GM08714 (cell line): ENCODE results near the gene BRD2.
"Not testable (repeated sequence)": the region's sequence is repeated elsewhere in the genome, so short reads cannot be mapped to it uniquely, and the experiment has no call there.

Experiments used
- H3K4me3 ChIP-seq: fragments of 200-500 bp; sonication (Bioruptor generic); 2 replicates; pipeline ENCODE4 v1.5.1; 2014; ENCODE audit warnings: mild to moderate bottlenecking, low read length, inconsistent platforms
- ZNF274 ChIP-seq: IDR thresholded peaks from 2 replicates; pipeline ENCODE4 v1.6.1; 2012; ENCODE audit warnings: mild to moderate bottlenecking, low read depth, low read length

BRD2 gene

GRCh38 chr6:32968093-32968866 is at the start of gene BRD2:
BRD2 (plus strand) TSS chr6:32968594; CDS start chr6:32972899, 4,305 bp downstream.
- H3K4me3 ChIP-seq = peak within 1 kb of the TSS; percentile 86
- TF ChIP-seq ZNF274 = no peak

DNA sequence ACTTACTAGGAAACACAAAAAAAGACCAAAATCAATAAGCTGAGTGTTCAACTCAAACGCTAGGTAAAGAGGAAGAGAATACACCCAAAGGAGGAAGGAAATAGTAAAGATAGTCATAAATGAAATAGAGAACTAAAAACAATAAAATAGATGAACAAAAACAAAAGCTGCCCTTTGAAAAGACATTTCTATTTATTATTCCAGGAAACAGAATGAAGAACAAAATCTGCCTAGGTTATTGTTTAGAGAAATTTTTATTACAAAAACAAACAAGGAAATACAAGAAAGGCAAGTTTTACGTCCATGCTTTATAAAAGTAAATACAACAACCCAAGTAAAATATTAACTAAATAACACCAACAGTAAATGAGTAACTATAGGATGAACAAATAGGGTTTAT is 47.7 kb upstream of the BRD2 start:
- TF ChIP-seq ZNF274 = no peak
- no peak overlapping the region for H3K4me3 ChIP-seq

DNA sequence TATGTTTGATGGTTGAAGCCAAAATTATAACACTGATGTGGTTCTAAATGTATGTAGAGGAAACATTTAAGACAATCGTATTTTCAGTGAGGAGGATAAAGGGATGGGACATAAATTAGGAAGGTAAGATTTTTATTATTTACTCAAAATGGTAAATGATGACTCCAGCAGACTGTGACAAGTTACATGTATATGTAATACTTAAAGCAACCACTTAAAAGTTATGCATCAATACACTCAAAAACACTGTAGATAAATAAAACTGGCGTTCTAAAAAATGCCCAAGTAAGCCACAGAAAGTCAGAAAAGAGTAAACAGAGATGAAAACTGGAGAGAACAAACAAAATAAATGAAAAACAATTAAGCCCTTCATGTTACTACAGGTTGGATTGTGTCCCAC is 46.3 kb upstream of the BRD2 start:
- TF ChIP-seq ZNF274 = no peak
- no peak overlapping the region for H3K4me3 ChIP-seq

DNA sequence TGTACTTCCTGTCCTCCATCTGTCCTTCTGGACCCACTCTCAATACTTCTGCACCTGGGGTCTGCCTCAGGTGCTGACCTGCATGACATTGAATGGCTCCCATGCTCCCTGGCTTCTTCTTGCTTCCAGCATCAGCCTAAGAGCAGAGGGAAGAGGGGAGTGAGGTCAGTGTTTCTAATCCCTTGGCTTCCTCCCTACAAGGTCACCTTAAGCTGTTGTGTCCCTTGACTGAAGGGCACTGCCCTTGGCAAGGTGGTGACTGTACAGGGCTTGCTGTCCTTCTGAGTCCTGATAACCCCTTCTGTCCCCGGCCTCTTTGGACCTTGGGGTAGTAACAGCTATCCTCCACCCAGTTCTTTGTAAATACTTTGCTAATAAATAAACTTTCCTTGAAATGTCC is 37.2 kb upstream of the BRD2 start:
- no peak overlapping the region for H3K4me3 ChIP-seq
- TF ChIP-seq ZNF274 = no peak

GRCh38 chr6:32932132-32932868 is 36.1 kb upstream of the BRD2 start:
- no peak overlapping the region for H3K4me3 ChIP-seq
- no peak for TF ChIP-seq ZNF274

DNA sequence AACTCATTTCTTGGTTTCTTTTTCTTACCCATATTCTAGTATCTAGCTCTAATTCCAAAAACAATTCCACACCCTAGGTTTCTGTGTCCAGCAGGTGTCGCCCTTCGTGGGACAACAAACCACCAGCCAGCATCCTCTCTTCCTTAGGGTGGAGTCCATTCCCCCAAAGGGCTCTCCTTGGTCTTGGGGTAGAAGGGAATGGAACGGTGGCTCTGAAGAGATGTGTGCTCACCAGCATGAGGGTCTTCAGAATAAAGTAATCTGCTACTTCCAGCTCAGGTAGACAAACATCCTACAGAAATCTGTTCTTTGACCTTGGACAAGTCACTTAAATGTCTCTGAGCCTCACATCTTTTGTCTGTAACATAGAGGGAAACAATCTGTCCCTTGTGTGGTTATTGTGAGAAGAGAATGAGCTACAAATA is 34.7 kb upstream of the BRD2 start:
- TF ChIP-seq ZNF274 = no peak

DNA sequence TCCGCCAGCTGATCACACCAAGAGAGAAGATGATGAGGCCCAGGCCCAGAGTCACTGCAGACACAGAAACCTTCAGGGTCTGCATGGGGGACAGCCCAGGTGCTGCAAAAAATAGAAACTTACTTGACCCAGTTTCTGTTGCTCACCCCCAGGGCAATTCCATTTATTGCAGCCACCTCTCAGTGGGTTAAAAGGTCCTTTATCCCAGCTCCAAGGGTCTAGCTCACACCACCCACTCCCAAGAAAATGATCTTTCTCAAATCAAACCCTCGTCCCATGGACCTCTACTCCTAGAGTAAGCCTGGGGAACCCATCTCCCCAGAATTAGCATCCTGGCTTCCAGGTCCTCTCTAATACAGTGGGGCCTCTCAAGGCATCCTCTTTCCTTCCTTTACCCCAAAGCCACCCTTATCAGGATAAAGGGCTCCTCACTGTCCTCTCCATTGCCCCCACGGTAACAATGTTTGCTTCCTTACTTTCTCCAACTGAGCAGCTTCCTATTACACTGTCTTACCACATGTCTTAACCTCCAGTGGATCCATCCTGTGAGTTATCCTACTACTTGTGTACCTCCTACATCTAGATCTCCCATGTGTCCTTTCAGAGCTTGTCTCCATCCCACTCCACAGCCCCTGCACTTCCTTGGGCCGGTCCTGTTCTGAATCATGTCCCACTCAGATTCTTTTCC is 32.7 kb upstream of the BRD2 start:
- no peak for TF ChIP-seq ZNF274
- H3K4me3 ChIP-seq = no peak overlapping the region

More for the DNA sequence above, 34.7 kb upstream of the BRD2 start:
- no peak overlapping the region for H3K4me3 ChIP-seq

GRCh38 chr6:32936239-32937152 is 31.9 kb upstream of the BRD2 start:
- TF ChIP-seq ZNF274 = no peak
- H3K4me3 ChIP-seq = no peak overlapping the region

- H3K4me3 ChIP-seq = no peak overlapping the region
- TF ChIP-seq ZNF274 = no peak
These were observed 31.2 kb upstream of the BRD2 start for GRCh38 chr6:32937230-32937633.

- no peak for TF ChIP-seq ZNF274
- no peak overlapping the region; the same call in 1 of the 2 replicates for H3K4me3 ChIP-seq
These were observed 29.9 kb upstream of the BRD2 start for GRCh38 chr6:32938494-32938893.

GRCh38 chr6:32940656-32941213 is 27.7 kb upstream of the BRD2 start, which contains the start of gene HLA-DMB:
HLA-DMB (minus strand) TSS chr6:32941028; CDS start chr6:32940807, 221 bp downstream.
- TF ChIP-seq ZNF274 = no peak
- peak within 1 kb of the TSS; percentile 100 for H3K4me3 ChIP-seq

DNA sequence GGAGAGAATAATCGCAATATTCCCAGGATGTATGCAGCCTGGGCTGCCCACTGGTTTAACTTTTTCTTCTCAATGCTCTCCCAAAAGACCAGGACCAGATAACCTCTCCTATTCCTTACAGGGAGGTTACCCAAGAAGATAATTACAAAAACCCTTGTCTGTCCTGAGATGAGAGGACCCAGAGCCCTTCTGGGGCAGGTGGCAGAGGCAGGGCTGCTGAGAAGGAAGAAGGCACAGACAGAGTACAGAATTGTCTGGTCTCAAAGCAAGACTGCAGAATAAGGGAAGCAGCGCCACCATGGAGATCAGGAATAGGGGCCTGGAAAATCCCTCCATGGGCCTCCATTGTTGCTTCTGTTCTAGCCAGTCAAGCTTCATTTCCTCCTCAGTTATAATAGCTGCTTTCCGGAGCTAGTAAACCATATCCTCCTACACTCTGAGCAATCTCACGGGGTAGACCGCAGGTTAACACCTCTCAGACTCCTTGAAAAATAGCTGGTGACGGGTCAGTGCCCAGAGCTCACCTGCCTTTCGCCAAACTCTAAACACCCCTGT is 27.1 kb upstream of the BRD2 start:
- no peak for TF ChIP-seq ZNF274
- peak overlapping the region; percentile 100; the same call in 1 of the 2 replicates for H3K4me3 ChIP-seq

- H3K4me3 ChIP-seq = not testable (repeated sequence)
These were observed 25.8 kb upstream of the BRD2 start for GRCh38 chr6:32942555-32943123.
